ENCODE measurements around the gene NADSYN1.
"Not testable (repeated sequence)": the region's sequence is repeated elsewhere in the genome, so short reads cannot be mapped to it uniquely, and the experiment has no call there.

- not testable (repeated sequence) for TF ChIP-seq EZH2 (IDR thresholded peaks at IDR 0.05; ENCODE audit: borderline replicate concordance, low read depth, low read length, poor library complexity, severe bottlenecking)
- TF ChIP-seq, protein P1, sequence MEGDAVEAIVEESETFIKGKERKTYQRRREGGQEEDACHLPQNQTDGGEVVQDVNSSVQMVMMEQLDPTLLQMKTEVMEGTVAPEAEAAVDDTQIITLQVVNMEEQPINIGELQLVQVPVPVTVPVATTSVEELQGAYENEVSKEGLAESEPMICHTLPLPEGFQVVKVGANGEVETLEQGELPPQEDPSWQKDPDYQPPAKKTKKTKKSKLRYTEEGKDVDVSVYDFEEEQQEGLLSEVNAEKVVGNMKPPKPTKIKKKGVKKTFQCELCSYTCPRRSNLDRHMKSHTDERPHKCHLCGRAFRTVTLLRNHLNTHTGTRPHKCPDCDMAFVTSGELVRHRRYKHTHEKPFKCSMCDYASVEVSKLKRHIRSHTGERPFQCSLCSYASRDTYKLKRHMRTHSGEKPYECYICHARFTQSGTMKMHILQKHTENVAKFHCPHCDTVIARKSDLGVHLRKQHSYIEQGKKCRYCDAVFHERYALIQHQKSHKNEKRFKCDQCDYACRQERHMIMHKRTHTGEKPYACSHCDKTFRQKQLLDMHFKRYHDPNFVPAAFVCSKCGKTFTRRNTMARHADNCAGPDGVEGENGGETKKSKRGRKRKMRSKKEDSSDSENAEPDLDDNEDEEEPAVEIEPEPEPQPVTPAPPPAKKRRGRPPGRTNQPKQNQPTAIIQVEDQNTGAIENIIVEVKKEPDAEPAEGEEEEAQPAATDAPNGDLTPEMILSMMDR (conservative IDR thresholded peaks at IDR 0.05; ENCODE audit: low read depth, low read length) = not testable (repeated sequence)
These were observed 74.0 kb downstream of the NADSYN1 start, which contains the start of gene KRTAP5-7 for GRCh38 chr11:71526796-71527575.
